Measurements from ENCODE around the gene AGPAT2.

- TF ChIP-seq CTCF (IDR thresholded peaks at IDR 0.05; ENCODE audit: borderline replicate concordance, extremely low read depth, low read length, poor library complexity, severe bottlenecking) (no peak), EZH2 (IDR thresholded peaks at IDR 0.05; ENCODE audit: borderline replicate concordance, low read depth, low read length, severe bottlenecking) (no peak)
Measured at GRCh38 chr9:136707011-136707410, 19.8 kb upstream of the AGPAT2 start.

Data from DND-41 (cell line).